ENCODE data around the gene IFITM5.

- TF ChIP-seq CTCF (IDR thresholded peaks at IDR 0.05) = no peak
- no peak for TF ChIP-seq POLR2AphosphoS5 (IDR thresholded peaks at IDR 0.05)
- no peak for TF ChIP-seq POLR2A (IDR thresholded peaks at IDR 0.05; ENCODE audit: low read depth)
- TF ChIP-seq EP300 (IDR thresholded peaks at IDR 0.05) = no peak
Observed at GRCh38 chr11:332651-333480, 33.5 kb upstream of the IFITM5 start.

Measured in esophagus muscularis mucosa (tissue), 4 donors.